ENCODE results near the gene SUGP1.

The SUGP1 gene

DNA sequence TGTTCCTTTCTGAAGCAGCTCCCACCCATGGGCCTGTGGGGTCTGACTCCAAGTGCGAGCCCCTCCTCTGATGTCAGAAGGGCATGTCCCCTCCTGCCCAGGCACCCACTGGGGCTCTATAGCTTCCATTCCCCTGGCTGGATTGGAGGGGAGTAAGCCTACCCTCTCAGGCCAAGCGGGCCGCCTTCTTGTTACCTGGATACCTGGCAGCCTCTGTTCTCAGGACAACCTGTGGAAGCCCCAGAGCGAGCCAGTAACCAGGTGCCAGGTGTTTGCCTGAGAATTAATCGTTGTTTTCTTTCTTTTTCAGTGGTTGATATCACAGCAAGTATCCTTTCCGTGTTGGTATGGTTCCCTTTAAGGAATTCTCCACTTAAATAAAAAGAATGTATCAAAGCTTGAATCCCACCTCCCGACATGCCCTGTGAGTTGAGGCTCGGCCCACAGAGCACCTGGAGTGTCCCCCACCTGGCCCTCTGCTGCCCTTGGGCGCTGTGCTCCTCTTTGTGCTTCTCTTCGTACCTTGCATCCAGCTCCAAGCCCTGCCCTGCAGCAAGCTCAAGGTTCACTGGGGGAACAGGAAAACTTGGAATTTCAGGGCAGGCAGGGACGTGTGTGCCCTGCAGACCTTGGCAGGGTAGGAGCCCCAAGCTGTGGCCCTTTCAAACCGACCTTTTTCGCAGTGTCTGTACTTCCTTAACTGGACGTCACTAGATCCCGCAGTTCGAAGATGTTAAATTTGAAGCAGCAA lies 15.3 kb upstream of the SUGP1 start:
- DNase-seq (ENCODE audit: low spot score), result no peak
- TF ChIP-seq, protein P1, sequence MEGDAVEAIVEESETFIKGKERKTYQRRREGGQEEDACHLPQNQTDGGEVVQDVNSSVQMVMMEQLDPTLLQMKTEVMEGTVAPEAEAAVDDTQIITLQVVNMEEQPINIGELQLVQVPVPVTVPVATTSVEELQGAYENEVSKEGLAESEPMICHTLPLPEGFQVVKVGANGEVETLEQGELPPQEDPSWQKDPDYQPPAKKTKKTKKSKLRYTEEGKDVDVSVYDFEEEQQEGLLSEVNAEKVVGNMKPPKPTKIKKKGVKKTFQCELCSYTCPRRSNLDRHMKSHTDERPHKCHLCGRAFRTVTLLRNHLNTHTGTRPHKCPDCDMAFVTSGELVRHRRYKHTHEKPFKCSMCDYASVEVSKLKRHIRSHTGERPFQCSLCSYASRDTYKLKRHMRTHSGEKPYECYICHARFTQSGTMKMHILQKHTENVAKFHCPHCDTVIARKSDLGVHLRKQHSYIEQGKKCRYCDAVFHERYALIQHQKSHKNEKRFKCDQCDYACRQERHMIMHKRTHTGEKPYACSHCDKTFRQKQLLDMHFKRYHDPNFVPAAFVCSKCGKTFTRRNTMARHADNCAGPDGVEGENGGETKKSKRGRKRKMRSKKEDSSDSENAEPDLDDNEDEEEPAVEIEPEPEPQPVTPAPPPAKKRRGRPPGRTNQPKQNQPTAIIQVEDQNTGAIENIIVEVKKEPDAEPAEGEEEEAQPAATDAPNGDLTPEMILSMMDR (IDR thresholded peaks at IDR 0.05; ENCODE audit: borderline replicate concordance, control extremely low read depth, extremely low read depth, insufficient read depth, missing control alignments), result no peak
- in situ Hi-C loops (cut with MboI; ENCODE audit: low sequenced_read_pairs, unreplicated experiment), result no loop called here

DNA sequence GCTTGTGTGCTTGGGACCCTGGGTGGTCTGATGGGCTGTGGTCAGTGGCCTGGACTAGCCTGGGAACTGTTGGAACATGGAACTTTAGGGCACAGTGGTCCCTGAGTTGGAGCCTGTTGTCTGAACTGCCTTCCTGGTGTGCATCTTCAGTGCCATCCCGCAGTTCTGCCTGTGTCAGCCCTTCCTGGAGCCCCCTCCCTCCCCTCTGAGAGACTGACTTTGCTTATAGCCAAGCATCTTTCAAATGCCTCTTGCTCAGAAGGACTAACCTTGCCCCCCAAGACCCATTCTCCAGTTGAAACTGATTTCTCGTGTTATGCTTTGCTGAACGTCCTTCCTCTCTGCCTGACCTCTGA lies 14.7 kb upstream of the SUGP1 start:
- in situ Hi-C loops (cut with MboI; ENCODE audit: low sequenced_read_pairs, unreplicated experiment), result no loop called here
- TF ChIP-seq, protein P1 (IDR thresholded peaks at IDR 0.05; ENCODE audit: borderline replicate concordance, control extremely low read depth, extremely low read depth, insufficient read depth, missing control alignments), result no peak
- DNase-seq (ENCODE audit: low spot score), result no peak

DNA sequence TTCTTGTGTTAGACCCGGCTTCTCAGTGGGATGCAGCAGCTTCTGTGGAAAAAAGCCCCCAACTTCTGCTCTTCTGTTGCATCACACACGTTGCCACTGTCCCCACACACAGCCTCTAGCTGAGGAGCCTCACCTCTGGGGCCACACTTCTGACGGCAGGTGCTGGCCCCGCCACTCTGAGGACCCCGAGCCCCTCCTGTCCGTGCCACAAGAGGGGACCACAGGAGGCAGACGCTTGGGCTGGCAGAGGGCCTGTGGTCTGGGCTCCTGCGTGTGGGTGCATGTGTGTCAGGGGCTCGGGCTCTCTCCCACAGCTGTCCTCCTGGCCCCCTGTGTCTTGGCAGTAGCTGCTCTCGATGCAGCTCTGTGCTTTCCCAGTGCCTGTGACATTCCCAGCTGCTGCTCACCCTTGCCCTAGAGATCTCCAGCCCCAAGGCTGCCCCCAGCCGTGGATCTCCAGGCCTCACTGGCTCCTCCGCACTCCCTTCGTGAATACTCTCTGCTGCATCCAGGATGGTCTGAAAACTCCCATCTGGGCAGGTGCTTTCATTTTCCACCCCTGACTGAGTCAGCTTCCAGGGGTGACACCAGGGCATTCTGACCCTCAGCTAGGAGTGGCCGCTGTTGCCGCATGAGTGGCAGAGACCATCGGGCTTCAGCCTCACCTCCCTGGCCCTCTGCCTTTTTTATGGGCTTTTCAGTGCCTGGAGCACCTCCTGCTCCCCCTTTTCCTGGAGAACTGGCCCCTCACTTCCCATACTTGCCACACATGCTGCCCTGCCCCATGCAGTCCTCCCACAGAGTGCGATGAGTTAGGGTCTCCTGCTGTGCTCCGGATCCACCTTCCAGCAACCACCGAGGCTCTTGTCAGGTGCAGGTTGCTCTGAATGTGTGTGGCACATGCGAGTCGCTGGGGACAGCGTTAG lies 14.0 kb upstream of the SUGP1 start:
- in situ Hi-C loops (cut with MboI; ENCODE audit: low sequenced_read_pairs, unreplicated experiment), result no loop called here

DNA sequence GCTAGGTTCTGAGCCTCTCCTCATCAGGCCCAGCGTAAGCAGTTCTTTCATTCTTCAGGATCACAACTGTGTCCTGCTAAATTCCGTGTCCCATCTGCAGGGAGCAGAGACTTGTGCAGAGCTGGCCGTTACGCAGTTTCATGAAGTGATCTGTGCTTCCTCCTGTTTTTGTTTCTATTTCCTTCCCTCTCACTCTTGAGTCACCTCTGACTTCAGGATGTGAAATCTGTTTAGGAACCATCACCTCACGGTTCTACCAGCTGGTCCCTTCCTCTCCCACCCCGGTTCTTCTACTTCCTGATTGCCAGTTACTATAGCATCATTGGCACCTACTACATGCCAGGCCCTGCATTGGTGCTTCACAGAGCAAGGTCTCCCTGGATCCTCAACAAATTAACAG lies 8.8 kb upstream of the SUGP1 start:
- in situ Hi-C loops (cut with MboI; ENCODE audit: low sequenced_read_pairs, unreplicated experiment), result no loop called here
- TF ChIP-seq, protein P1 (IDR thresholded peaks at IDR 0.05; ENCODE audit: borderline replicate concordance, control extremely low read depth, extremely low read depth, insufficient read depth, missing control alignments), result no peak
- no peak for DNase-seq (ENCODE audit: low spot score)

More for the DNA sequence above, 14.0 kb upstream of the SUGP1 start:
- TF ChIP-seq, protein P1 (IDR thresholded peaks at IDR 0.05; ENCODE audit: borderline replicate concordance, control extremely low read depth, extremely low read depth, insufficient read depth, missing control alignments), result no peak
- DNase-seq (ENCODE audit: low spot score), result no peak

DNA sequence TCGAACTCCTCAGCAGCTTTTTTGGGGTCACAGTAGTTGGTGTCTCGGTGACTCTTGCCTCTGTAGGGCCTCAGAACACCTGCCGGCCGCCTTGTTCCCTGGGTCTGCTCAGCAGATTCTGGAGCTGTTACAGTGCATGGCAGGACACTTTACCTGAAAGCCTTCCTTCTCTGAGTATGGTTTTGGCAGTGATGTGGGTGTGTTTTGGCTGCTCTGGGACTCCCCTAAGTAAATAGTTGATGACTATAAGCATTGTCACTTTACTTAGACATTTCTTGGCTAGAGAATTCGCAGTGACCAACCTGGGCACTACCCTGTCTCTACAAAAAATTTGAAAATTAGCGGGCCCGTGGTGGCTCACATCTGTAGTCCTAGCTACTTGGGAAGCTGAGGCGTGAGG lies 7.4 kb upstream of the SUGP1 start:
- in situ Hi-C loops (cut with MboI; ENCODE audit: low sequenced_read_pairs, unreplicated experiment), result no loop called here
- no peak for DNase-seq (ENCODE audit: low spot score)
- TF ChIP-seq, protein P1 (IDR thresholded peaks at IDR 0.05; ENCODE audit: borderline replicate concordance, control extremely low read depth, extremely low read depth, insufficient read depth, missing control alignments), result no peak

DNA sequence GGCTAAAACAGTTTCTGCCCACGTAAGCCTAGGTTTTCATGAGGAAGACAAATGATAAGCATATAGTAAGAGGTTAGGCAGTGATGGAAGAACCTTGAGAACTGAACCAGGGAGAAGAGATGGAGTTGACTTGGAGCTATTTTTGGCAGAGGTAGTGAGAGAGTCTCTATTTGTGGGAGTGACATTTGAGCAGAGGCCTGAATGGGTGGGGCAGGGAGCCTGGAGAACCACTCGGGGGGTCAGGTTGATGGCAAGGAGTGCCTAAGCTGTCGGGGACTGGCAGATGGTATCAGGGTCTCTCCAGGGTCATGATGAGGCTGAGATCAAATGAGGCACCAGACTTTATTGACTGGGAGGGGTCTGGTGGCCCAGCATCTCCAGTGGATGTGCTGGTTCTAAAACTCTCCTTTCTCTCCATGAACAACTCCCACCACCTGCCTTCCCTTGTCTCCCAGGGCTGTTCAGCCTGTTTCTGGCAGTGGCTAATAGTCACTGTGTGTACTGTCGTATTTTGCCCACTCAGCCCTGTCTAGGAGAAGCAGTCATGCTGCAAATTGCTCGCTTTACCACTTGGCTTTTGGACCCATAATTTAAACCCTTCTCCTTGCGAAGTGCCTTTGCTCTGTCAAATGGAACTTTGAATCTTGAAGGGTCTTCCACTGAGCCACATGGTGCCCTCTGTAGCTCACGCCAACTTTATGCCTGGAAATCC lies 3.9 kb upstream of the SUGP1 start:
- TF ChIP-seq, protein P1 (IDR thresholded peaks at IDR 0.05; ENCODE audit: borderline replicate concordance, control extremely low read depth, extremely low read depth, insufficient read depth, missing control alignments), result no peak
- in situ Hi-C loops (cut with MboI; ENCODE audit: low sequenced_read_pairs, unreplicated experiment), result no loop called here
- DNase-seq (ENCODE audit: low spot score), result no peak
